ENCODE results near the gene NCBP2L. TPM values are rescaled to one million over a fixed set of nuclear protein-coding genes. Genes with fewer than 3 reads are reported as not detected.

NCBP2L gene
- total RNA-seq, 1 donor from 2014 or later = not detected

GRCh38 chrX:107827030-107827831 lies 49.7 kb downstream of the NCBP2L start:
- DNase-seq (ENCODE audit: low read depth) = no peak
- TF ChIP-seq CTCF (conservative IDR thresholded peaks at IDR 0.05; ENCODE audit: low read depth, low read length) = no peak

GRCh38 chrX:107827852-107828251 lies 50.3 kb downstream of the NCBP2L start:
- DNase-seq (ENCODE audit: low read depth) = no peak
- peak overlapping the region; percentile 62 for H3K4me3 ChIP-seq (ENCODE audit: low read depth, low read length)
- TF ChIP-seq CTCF (conservative IDR thresholded peaks at IDR 0.05; ENCODE audit: low read depth, low read length) = no peak

More at GRCh38 chrX:107827030-107827831, 49.7 kb downstream of the NCBP2L start:
- peak overlapping the region; percentile 62 for H3K4me3 ChIP-seq (ENCODE audit: low read depth, low read length)

- H3K4me3 ChIP-seq (ENCODE audit: low read depth, low read length) = no peak overlapping the region
- no peak for DNase-seq (ENCODE audit: low read depth)
- TF ChIP-seq CTCF (conservative IDR thresholded peaks at IDR 0.05; ENCODE audit: low read depth, low read length) = no peak
Observed at GRCh38 chrX:107829878-107830277, 52.3 kb downstream of the NCBP2L start.

- no peak for TF ChIP-seq CTCF (conservative IDR thresholded peaks at IDR 0.05; ENCODE audit: low read depth, low read length)
- no peak for DNase-seq (ENCODE audit: low read depth)
- H3K4me3 ChIP-seq (ENCODE audit: low read depth, low read length) = no peak overlapping the region
Observed at GRCh38 chrX:107831071-107831730, 53.7 kb downstream of the NCBP2L start.

GRCh38 chrX:107834275-107835201 lies 57.0 kb downstream of the NCBP2L start:
- TF ChIP-seq CTCF (conservative IDR thresholded peaks at IDR 0.05; ENCODE audit: low read depth, low read length) = no peak
- DNase-seq (ENCODE audit: low read depth) = no peak
- no peak overlapping the region for H3K4me3 ChIP-seq (ENCODE audit: low read depth, low read length)

GRCh38 chrX:107836958-107837357 lies 59.4 kb downstream of the NCBP2L start:
- no peak for DNase-seq (ENCODE audit: low read depth)
- no peak for TF ChIP-seq CTCF (conservative IDR thresholded peaks at IDR 0.05; ENCODE audit: low read depth, low read length)
- no peak overlapping the region for H3K4me3 ChIP-seq (ENCODE audit: low read depth, low read length)
